Measurements from ENCODE around the gene EED. TPM values are rescaled to one million over a fixed set of nuclear protein-coding genes. Genes with fewer than 3 reads are reported as not detected.

EED gene
- total RNA-seq, 1 donor from 2014 or later, result 16.5 TPM

DNA sequence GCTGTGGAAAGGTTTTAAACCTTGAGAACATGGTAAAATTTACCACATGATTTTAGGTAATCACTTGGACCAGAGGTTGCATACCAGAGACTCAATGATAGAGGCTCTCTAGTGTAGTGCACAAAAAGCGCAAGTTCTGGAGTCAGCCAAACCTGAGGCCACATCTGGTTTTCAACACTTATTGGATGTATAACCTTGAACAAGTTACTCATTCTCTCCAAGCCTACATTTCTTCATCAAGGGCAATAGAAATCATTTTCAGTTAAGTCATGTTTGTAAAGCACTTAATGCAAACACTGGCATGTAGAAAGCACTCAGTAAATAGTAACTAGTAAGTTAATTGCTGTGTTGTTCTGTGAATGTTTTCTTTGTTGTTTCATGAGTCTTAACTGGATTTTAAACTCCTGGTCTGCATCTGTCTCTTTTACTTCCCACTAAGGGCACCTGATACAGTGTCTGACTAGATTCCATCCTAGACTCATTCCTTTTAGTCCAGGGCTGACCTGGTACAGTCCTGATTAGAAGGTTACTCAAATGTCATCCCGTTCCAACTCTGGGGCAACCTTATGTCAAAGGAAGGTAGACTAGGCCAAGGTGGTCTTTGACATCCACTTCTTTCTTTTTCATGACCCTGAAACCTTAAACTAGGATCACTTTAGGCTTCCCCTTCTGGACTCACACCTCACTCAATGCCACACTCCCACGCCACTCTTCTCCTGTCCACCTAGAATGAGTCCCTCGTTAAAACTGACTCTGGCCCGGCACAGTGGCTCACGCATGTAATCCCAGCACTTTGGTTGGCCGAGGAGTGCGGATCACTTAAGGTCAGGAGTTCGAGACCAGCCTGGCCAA, 34.5 kb upstream of the EED start:
- DNase-seq (ENCODE audit: extremely low spot score, unreplicated experiment), result no peak
- Mint-ChIP-seq H3K4me1 (ENCODE audit: unreplicated experiment) (no peaks in the 10 kb centered on the region), H3K27me3 (ENCODE audit: unreplicated experiment) (no peaks in the 10 kb centered on the region), H3K36me3 (ENCODE audit: unreplicated experiment) (no peaks in the 10 kb centered on the region), H3K4me3 (ENCODE audit: unreplicated experiment) (no peak overlapping the region), H3K27ac (ENCODE audit: unreplicated experiment) (no peak overlapping the region), H3K9me3 (ENCODE audit: unreplicated experiment) (peaks cover 5% of the 10 kb centered on the region)
- TF ChIP-seq, protein P1, sequence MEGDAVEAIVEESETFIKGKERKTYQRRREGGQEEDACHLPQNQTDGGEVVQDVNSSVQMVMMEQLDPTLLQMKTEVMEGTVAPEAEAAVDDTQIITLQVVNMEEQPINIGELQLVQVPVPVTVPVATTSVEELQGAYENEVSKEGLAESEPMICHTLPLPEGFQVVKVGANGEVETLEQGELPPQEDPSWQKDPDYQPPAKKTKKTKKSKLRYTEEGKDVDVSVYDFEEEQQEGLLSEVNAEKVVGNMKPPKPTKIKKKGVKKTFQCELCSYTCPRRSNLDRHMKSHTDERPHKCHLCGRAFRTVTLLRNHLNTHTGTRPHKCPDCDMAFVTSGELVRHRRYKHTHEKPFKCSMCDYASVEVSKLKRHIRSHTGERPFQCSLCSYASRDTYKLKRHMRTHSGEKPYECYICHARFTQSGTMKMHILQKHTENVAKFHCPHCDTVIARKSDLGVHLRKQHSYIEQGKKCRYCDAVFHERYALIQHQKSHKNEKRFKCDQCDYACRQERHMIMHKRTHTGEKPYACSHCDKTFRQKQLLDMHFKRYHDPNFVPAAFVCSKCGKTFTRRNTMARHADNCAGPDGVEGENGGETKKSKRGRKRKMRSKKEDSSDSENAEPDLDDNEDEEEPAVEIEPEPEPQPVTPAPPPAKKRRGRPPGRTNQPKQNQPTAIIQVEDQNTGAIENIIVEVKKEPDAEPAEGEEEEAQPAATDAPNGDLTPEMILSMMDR (IDR thresholded peaks at IDR 0.05), result no peak

DNA sequence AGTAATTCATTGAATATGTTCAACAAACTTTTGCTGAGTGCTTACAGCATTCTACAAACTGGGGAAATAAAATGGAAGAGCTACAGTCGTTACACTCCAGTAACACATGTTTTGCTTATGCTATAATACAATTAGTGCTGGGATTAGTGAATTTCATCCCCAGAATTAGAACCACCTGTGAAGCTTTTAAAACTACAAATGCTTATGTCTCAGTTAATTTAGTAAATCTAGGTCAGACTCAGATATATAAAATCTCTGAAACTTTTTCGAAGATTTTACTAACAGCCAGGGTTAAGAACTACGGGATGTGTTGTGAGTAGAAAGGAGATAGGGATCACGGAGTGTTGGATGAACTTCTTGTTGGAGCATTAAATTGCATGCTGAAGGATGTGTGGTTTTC, 33.7 kb upstream of the EED start:
- no peaks in the 10 kb centered on the region for H3K36me3 Mint-ChIP-seq (ENCODE audit: unreplicated experiment)
- peaks cover 5% of the 10 kb centered on the region for H3K9me3 Mint-ChIP-seq (ENCODE audit: unreplicated experiment)
- DNase-seq (ENCODE audit: extremely low spot score, unreplicated experiment), result no peak
- no peaks in the 10 kb centered on the region for H3K4me1 Mint-ChIP-seq (ENCODE audit: unreplicated experiment)
- TF ChIP-seq, protein P1 (IDR thresholded peaks at IDR 0.05), result no peak
- H3K27me3 Mint-ChIP-seq (ENCODE audit: unreplicated experiment), result no peaks in the 10 kb centered on the region
- H3K27ac Mint-ChIP-seq (ENCODE audit: unreplicated experiment), result no peak overlapping the region
- H3K4me3 Mint-ChIP-seq (ENCODE audit: unreplicated experiment), result no peak overlapping the region

DNA sequence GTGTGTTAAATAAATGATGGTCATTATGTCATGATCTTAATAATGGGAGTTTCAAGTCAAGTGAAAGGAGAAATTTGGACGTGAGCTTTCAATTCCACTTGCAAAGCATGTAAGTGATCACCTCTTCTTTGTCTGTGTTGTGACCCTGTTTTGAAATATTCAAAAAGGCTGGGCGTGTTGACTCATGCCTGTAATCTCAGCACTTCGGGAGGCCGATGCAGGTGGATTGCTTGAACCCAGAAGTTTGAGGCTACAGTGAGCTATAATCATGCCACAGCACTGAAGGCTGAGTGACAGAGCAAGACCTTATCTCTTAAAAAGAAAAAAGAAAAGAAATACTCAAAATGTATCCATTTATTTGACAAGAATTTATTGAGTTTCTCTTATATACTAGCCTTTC, 32.9 kb upstream of the EED start:
- Mint-ChIP-seq H3K27ac (ENCODE audit: unreplicated experiment) (no peak overlapping the region), H3K9me3 (ENCODE audit: unreplicated experiment) (peaks cover 5% of the 10 kb centered on the region), H3K36me3 (ENCODE audit: unreplicated experiment) (no peaks in the 10 kb centered on the region), H3K4me1 (ENCODE audit: unreplicated experiment) (no peaks in the 10 kb centered on the region), H3K27me3 (ENCODE audit: unreplicated experiment) (no peaks in the 10 kb centered on the region), H3K4me3 (ENCODE audit: unreplicated experiment) (no peak overlapping the region)
- no peak for DNase-seq (ENCODE audit: extremely low spot score, unreplicated experiment)
- TF ChIP-seq, protein P1 (IDR thresholded peaks at IDR 0.05), result no peak

DNA sequence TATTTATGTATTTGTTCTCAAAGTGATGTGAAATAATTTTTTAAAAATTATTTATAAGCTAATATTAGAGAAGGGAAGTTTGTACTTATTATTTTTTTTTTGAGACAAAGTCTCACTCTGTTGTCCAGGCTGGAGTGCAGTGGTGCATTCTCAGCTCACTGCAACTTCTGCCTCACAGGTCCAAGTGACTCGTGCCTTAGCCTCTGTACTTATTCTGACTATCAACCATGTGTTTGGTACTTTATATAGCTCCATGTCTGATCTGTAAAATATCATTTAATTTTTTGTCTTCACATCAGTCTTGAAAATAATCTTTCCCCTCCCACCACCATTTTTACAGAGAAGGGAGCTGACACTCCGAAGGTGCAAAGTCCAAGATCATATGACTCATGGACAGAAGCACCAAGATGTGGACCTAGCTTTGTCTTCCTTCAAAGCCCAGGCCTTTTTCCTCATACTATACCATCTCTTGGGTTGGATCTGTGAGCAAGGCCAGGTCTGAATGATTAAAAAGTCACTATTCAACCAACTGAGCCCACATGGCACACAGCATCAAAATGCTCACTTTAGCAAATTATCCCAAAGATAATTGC, 32.4 kb upstream of the EED start:
- no peaks in the 10 kb centered on the region for H3K27me3 Mint-ChIP-seq (ENCODE audit: unreplicated experiment)
- H3K9me3 Mint-ChIP-seq (ENCODE audit: unreplicated experiment), result peaks cover 5% of the 10 kb centered on the region
- TF ChIP-seq, protein P1 (IDR thresholded peaks at IDR 0.05), result no peak
- no peaks in the 10 kb centered on the region for H3K4me1 Mint-ChIP-seq (ENCODE audit: unreplicated experiment)
- no peak overlapping the region for H3K27ac Mint-ChIP-seq (ENCODE audit: unreplicated experiment)
- DNase-seq (ENCODE audit: extremely low spot score, unreplicated experiment), result no peak
- H3K4me3 Mint-ChIP-seq (ENCODE audit: unreplicated experiment), result no peak overlapping the region
- no peaks in the 10 kb centered on the region for H3K36me3 Mint-ChIP-seq (ENCODE audit: unreplicated experiment)

DNA sequence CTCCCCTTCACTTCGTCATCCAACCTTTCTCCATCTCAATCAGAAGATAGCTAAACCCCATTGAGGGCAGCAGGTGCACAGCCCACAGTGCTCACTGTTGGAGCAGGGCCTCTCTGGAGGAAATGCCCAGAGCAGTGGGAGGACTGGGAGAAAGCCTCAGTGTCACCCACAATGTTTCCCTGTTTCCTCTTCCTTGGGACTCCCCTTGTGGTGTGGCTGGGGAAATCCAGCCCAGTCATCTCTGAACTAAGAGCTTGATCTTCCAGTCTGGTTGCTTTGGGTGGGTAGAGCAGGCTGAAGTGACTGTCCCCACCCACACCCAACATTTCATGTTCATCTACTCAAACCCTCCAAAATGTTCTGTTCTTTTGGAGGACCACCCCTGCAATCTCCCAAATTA, 29.8 kb upstream of the EED start:
- Mint-ChIP-seq H3K4me1 (ENCODE audit: unreplicated experiment) (peaks cover 5% of the 10 kb centered on the region), H3K9me3 (ENCODE audit: unreplicated experiment) (no peaks in the 10 kb centered on the region), H3K4me3 (ENCODE audit: unreplicated experiment) (no peak overlapping the region), H3K27ac (ENCODE audit: unreplicated experiment) (no peak overlapping the region), H3K27me3 (ENCODE audit: unreplicated experiment) (no peaks in the 10 kb centered on the region), H3K36me3 (ENCODE audit: unreplicated experiment) (no peaks in the 10 kb centered on the region)
- TF ChIP-seq, protein P1 (IDR thresholded peaks at IDR 0.05), result no peak
- DNase-seq (ENCODE audit: extremely low spot score, unreplicated experiment), result no peak

Data from osteocyte (in vitro differentiated cells).